ENCODE data around the gene RBP5. TPM values are rescaled to one million over a fixed set of nuclear protein-coding genes. Genes with fewer than 3 reads are reported as not detected.

The RBP5 gene
- total and polyA plus RNA-seq, 10 of the 15 experiments (the other 5 are each of a cell fraction or from before 2014, with no cell fraction given), result 0.11 to 1.1 (median 0.31) TPM; not detected in 4

- no peaks in the 10 kb centered on the region for H3K27me3 ChIP-seq (replicated peaks in 1 of 2; ENCODE audit: control insufficient read depth in 2 of 2, insufficient read depth in 2 of 2, low read length in 1 of 2)
- intact Hi-C loops (cut with micrococcal nuclease; ENCODE audit: unreplicated experiment), result loop anchor here (2.0 kb wide), 1 partner anchor 163 kb away; the partner anchor contains the start of gene C12orf57
- FAIRE-seq, result peak; percentile 85
- 2% methylated on average over 21 of the region's 30 CpGs for WGBS (ENCODE audit: insufficient coverage, insufficient replicate concordance, low lambda C conversion rate, missing lambda C conversion rate)
- ATAC-seq, result peak; percentile 98
- ChIA-PET CTCF (interaction anchor here (0.5 to 7.7 kb wide), 29 partner anchors 9 to 764 kb away, joined by 3 to 61 read pairs (median 4); partner anchors contain the start of genes C12orf57, C1R, CDCA3 and RNU7-1), SMC1A (ENCODE audit: uncharacterized antibody, unreplicated experiment) (interaction anchor here (1.0 to 3.5 kb wide), 14 partner anchors 12 to 256 kb away, joined by 3 to 37 read pairs (median 4); partner anchors contain the start of genes C12orf57, LPCAT3, RNU7-1 and USP5), POLR2A (interaction anchor here (0.7 to 7.2 kb wide), 9 partner anchors 9 to 257 kb away, joined by 3 to 55 read pairs (median 3); partner anchors contain the start of genes C12orf57, CDCA3, CLSTN3 and LPCAT3), RAD21 (ENCODE audit: unreplicated experiment) (interaction anchor here (0.5 to 7.6 kb wide), 17 partner anchors 15 to 257 kb away, joined by 3 to 89 read pairs (median 4); partner anchors contain the start of genes C12orf57, CDCA3, LPCAT3 and RNU7-1)
- peak overlapping the region; percentile 93 for H2AFZ ChIP-seq (ENCODE audit: control insufficient read depth, low read depth, low read length)
- DNase-seq (ENCODE audit: low read depth, low spot score), result peak; percentile 55
- peaks cover 12% of the 10 kb centered on the region for H3K4me1 ChIP-seq (ENCODE audit: control insufficient read depth, insufficient read depth, low read length)
- peak overlapping the region; percentile 91 for H3K4me2 ChIP-seq (ENCODE audit: control insufficient read depth, insufficient read depth)
- peak overlapping the region; percentile 96 for H3K4me3 ChIP-seq
- TSS peak; percentile 61 for BruUV-seq (replicated peaks)
- no peaks in the 10 kb centered on the region for H4K20me1 ChIP-seq (ENCODE audit: control insufficient read depth, insufficient read depth)
- peaks cover 31% of the 10 kb centered on the region for H3K79me2 ChIP-seq (ENCODE audit: control insufficient read depth, insufficient read depth, low read length)
- H3K9me3 ChIP-seq (replicated peaks; ENCODE audit: control insufficient read depth, insufficient read depth, low read length), result peaks cover 6% of the 10 kb centered on the region
- peaks cover 0 to 4% of the 10 kb centered on the region in 2 experiments; a peak in 2 of 4 replicates for H3K36me3 ChIP-seq (ENCODE audit: control insufficient read depth in 2 of 2, insufficient read depth in 2 of 2, low read length in 1 of 2)
- H3K9ac ChIP-seq (ENCODE audit: control insufficient read depth, insufficient read depth, low read length), result peak overlapping the region; percentile 100
- in situ Hi-C loops (cut with MboI), result no loop called here
- H3K27ac ChIP-seq (ENCODE audit: control insufficient read depth, insufficient read depth), result peak overlapping the region; percentile 99
- TF ChIP-seq SMARCA5 (IDR thresholded peaks at IDR 0.05) (peak; percentile 92; the same call in 1 of the 2 replicates), ZNF384 (IDR thresholded peaks at IDR 0.05; ENCODE audit: borderline replicate concordance, low read depth, low read length) (no peak), IRF3 (IDR thresholded peaks at IDR 0.05) (no peak), POU2F2 (IDR thresholded peaks at IDR 0.05; ENCODE audit: borderline replicate concordance, low read depth, low read length) (peak; percentile 84), SMAD1 (IDR thresholded peaks at IDR 0.05; ENCODE audit: low read depth, partially characterized antibody) (peak; percentile 65), CHD1 (IDR thresholded peaks at IDR 0.05; ENCODE audit: low read depth, low read length) (no peak), EED (IDR thresholded peaks at IDR 0.05; ENCODE audit: low read depth) (peak; percentile 68), NRF1 (conservative IDR thresholded peaks at IDR 0.05; ENCODE audit: low read depth, low read length) (0 out of 2 replicates have a peak, but pooled peaks have one; percentile 12), KLF5 (IDR thresholded peaks at IDR 0.05; ENCODE audit: partially characterized antibody) (no peak), NR2F1 (conservative IDR thresholded peaks at IDR 0.05) (peak; percentile 41; the same call in 1 of the 2 replicates), CUX1 (IDR thresholded peaks at IDR 0.05; ENCODE audit: insufficient replicate concordance, low read depth, low read length) (no peak), SMAD5 (IDR thresholded peaks at IDR 0.05; ENCODE audit: low read depth) (0 out of 2 replicates have a peak, but pooled peaks have one; percentile 39), GATAD2B (conservative IDR thresholded peaks at IDR 0.05; ENCODE audit: low read depth) (peak; percentile 81; the same call in 1 of the 2 replicates), RELA (IDR thresholded peaks at IDR 0.05; ENCODE audit: borderline replicate concordance, partially characterized antibody) (no peak)
- TF ChIP-seq, protein P1, sequence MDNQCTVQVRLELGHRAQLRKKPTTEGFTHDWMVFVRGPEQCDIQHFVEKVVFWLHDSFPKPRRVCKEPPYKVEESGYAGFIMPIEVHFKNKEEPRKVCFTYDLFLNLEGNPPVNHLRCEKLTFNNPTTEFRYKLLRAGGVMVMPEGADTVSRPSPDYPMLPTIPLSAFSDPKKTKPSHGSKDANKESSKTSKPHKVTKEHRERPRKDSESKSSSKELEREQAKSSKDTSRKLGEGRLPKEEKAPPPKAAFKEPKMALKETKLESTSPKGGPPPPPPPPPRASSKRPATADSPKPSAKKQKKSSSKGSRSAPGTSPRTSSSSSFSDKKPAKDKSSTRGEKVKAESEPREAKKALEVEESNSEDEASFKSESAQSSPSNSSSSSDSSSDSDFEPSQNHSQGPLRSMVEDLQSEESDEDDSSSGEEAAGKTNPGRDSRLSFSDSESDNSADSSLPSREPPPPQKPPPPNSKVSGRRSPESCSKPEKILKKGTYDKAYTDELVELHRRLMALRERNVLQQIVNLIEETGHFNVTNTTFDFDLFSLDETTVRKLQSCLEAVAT (IDR thresholded peaks at IDR 0.05), result peak; percentile 26; the same call in 1 of the 2 replicates
Measured at GRCh38 chr12:7108003-7108795, 20.5 kb downstream of the RBP5 start.
